Neural cell (in vitro differentiated cells): Measurements from ENCODE around the gene SLC38A1.

Source experiments
- CTCF ChIP-seq: fragments of 450-650 bp; IDR thresholded peaks from 2 replicates; pipeline ENCODE4 v1.5.1; 2014; ENCODE audit warnings: antibody characterized with exemption, mild to moderate bottlenecking, moderate library complexity; ENCODE audit not compliant: poor library complexity, severe bottlenecking
- EP300 ChIP-seq: fragments of 450-650 bp; conservative IDR thresholded peaks from 2 replicates; pipeline ENCODE4 v1.6.1; 2014; ENCODE audit warnings: antibody characterized with exemption, mild to moderate bottlenecking, moderate library complexity; ENCODE audit not compliant: poor library complexity, severe bottlenecking
- EZH2 ChIP-seq: fragments of 200-600, 300-800 bp; shearing (Covaris generic), sonication (generic); IDR thresholded peaks from 2 replicates; pipeline ENCODE4 v1.6.1; 2014; ENCODE audit warnings: antibody characterized with exemption, low read length, borderline replicate concordance, mild to moderate bottlenecking; ENCODE audit not compliant: insufficient read depth, poor library complexity, severe bottlenecking
- MXI1 ChIP-seq: fragments of 450-650 bp; conservative IDR thresholded peaks from 2 replicates; pipeline ENCODE4 v1.6.1; 2014; ENCODE audit warnings: antibody characterized with exemption, mild to moderate bottlenecking; ENCODE audit not compliant: poor library complexity, severe bottlenecking
- POLR2AphosphoS5 ChIP-seq: IDR thresholded peaks from 2 replicates; pipeline ENCODE4 v1.6.1; 2012
- RAD21 ChIP-seq: fragments of 450-650 bp; conservative IDR thresholded peaks from 2 replicates; pipeline ENCODE4 v1.6.1; 2014; ENCODE audit warnings: antibody characterized with exemption, mild to moderate bottlenecking, moderate library complexity
- REST ChIP-seq: IDR thresholded peaks from 2 replicates; pipeline ENCODE4 v1.6.1; 2012; ENCODE audit warnings: borderline replicate concordance
- SMC3 ChIP-seq: fragments of 450-650 bp; conservative IDR thresholded peaks from 2 replicates; pipeline ENCODE4 v1.6.1; 2014; ENCODE audit warnings: antibody characterized with exemption, mild to moderate bottlenecking, moderate library complexity; ENCODE audit not compliant: poor library complexity
- TAF1 ChIP-seq: IDR thresholded peaks from 2 replicates; pipeline ENCODE4 v1.6.1; 2012; ENCODE audit warnings: low read depth

GRCh38 chr12:46160101-46160980 lies 108.5 kb downstream of the SLC38A1 start:
- TF ChIP-seq EZH2: no peak
- no peak for TF ChIP-seq CTCF
- no peak for TF ChIP-seq POLR2AphosphoS5
- TF ChIP-seq SMC3: no peak
- TF ChIP-seq REST: no peak
- TF ChIP-seq RAD21: no peak
- no peak for TF ChIP-seq EP300
- no peak for TF ChIP-seq TAF1
- TF ChIP-seq MXI1: no peak
